NCI-H2196 (cell line): ENCODE measurements around the gene GALNT6.

Experiments used
- DNase-seq: peaks from one replicate; lab custom pipeline; 2025; ENCODE audit not compliant: unreplicated experiment; lab: John Stamatoyannopoulos, UW

The GALNT6 gene

GRCh38 chr12:51391283-51392123 is at the start of gene GALNT6:
GALNT6 (minus strand) TSS chr12:51391406; CDS start chr12:51379781, 11,625 bp downstream.
- peak; percentile 46 for DNase-seq

GRCh38 chr12:51439330-51439729 is 48.1 kb upstream of the GALNT6 start:
- no peak for DNase-seq

- no peak for DNase-seq
Measured at GRCh38 chr12:51437431-51437830, 46.2 kb upstream of the GALNT6 start.

- no peak for DNase-seq
Measured at GRCh38 chr12:51434305-51434704, 43.1 kb upstream of the GALNT6 start.

GRCh38 chr12:51432921-51433320 is 41.7 kb upstream of the GALNT6 start:
- no peak for DNase-seq

GRCh38 chr12:51430196-51430895 is 39.1 kb upstream of the GALNT6 start:
- peak; percentile 61 for DNase-seq

- peak; percentile 61 for DNase-seq
Measured at GRCh38 chr12:51429700-51430099, 38.5 kb upstream of the GALNT6 start.

GRCh38 chr12:51428256-51428655 is 37.0 kb upstream of the GALNT6 start:
- DNase-seq: no peak

- peak; percentile 98 for DNase-seq
Measured at GRCh38 chr12:51424662-51425539, 33.7 kb upstream of the GALNT6 start, which contains the start of gene SLC4A8. SLC4A8 (plus strand) TSS chr12:51424831; CDS start chr12:51424988, 157 bp downstream.

GRCh38 chr12:51424094-51424661 is 33.0 kb upstream of the GALNT6 start:
- no peak for DNase-seq

GRCh38 chr12:51421266-51421884 is 30.2 kb upstream of the GALNT6 start:
- peak; percentile 83 for DNase-seq

- DNase-seq: peak; percentile 72
Measured at GRCh38 chr12:51419425-51420193, 28.4 kb upstream of the GALNT6 start.

GRCh38 chr12:51417826-51418225 is 26.6 kb upstream of the GALNT6 start:
- no peak for DNase-seq

GRCh38 chr12:51415931-51416330 is 24.7 kb upstream of the GALNT6 start:
- peak; percentile 40 for DNase-seq

GRCh38 chr12:51413791-51414190 is 22.6 kb upstream of the GALNT6 start:
- no peak for DNase-seq

GRCh38 chr12:51413149-51413548 is 21.9 kb upstream of the GALNT6 start:
- no peak for DNase-seq

- DNase-seq: no peak
Measured at GRCh38 chr12:51409846-51410245, 18.6 kb upstream of the GALNT6 start.

- DNase-seq: no peak
Measured at GRCh38 chr12:51407604-51408003, 16.4 kb upstream of the GALNT6 start.

- DNase-seq: no peak
Measured at GRCh38 chr12:51406859-51407258, 15.7 kb upstream of the GALNT6 start.

GRCh38 chr12:51406290-51406689 is 15.1 kb upstream of the GALNT6 start:
- DNase-seq: no peak
